HG02798 (cell line): ENCODE data around the gene FBXW10.
"Not testable (repeated sequence)": the region's sequence is repeated elsewhere in the genome, so short reads cannot be mapped to it uniquely, and the experiment has no call there.

Source experiments
- ATAC-seq: cut with Tn5 transposase; IDR thresholded peaks from one replicate; pipeline ENCODE4 v1.9.1; 2021; ENCODE audit warnings: mild to moderate bottlenecking; ENCODE audit not compliant: unreplicated experiment, poor library complexity

The FBXW10 gene

DNA sequence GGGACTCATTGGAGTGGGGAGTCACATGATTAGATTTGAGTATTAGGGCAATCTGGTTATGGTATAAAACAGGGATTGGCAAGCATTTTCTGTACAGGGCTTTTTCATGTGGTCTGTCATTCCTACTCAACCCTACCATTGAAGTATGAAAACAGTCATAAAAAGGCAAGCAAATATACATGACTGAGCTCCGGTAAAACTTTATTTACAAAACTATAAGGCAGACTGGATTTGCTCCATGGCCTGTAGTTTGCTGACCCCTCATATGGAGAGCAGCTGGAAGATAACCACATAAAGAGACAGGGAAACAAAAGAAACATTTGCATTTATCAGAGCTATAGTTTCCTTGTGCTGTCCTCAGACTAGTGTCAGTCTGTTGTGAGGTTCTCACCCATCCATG lies 83.8 kb downstream of the FBXW10 start:
- ATAC-seq, result not testable (repeated sequence)
